Measurements from ENCODE around the gene SUCLA2.

- TF ChIP-seq EZH2 (IDR thresholded peaks at IDR 0.05; ENCODE audit: borderline replicate concordance, low read depth, low read length) (no peak), NCOA2 (IDR thresholded peaks at IDR 0.05; ENCODE audit: partially characterized antibody in 2 of 2) (no peak), MLLT1 (IDR thresholded peaks at IDR 0.05) (no peak), RAD21 (CRISPR knock-in tag; conservative IDR thresholded peaks at IDR 0.05 in 1 of 2, IDR thresholded peaks at IDR 0.05 in 1 of 2) (no peak)
Observed at GRCh38 chr13:48043789-48044503, 42.9 kb upstream of the SUCLA2 start.

All from K562 (cell line).